ENCODE results near the gene LRRN3.

LRRN3 gene

GRCh38 chr7:111080495-111081105 lies 10.3 kb upstream of the LRRN3 start:
- FAIRE-seq: no peak

DNA sequence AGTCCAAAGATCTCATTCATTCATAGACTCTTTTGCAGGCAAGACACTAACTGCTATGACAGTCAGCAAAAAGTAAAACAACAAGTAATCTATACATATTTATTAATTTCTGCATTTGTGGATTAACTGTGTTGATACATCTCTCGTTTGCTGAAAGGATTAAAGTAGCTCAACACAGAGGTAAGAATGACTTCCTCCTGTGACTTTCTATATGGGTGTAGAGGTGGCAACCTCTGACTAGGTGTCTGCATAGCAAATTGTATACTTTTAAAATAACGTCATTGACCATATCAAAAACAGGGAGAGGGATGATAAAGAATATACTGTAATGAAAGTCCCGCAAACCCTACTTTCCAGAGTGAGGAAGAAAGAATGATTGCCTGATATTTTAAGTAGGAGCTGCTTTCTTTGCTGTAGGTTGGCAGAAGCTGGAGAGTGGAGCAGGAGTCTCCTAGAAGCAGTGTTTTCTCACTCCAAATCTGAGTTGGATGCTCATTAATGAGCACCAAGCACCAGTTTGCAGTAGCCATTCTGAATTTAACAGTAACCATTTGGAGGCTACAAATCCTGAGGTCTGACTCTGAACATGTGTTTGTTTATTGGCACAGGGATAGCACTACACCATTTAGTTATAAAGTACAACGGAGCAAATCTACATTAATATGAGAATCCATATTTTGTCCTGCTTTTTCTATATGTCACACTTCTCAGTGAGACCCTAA lies 9.2 kb upstream of the LRRN3 start:
- FAIRE-seq: no peak

GRCh38 chr7:111082351-111082750 lies 8.6 kb upstream of the LRRN3 start:
- FAIRE-seq: no peak

GRCh38 chr7:111083413-111083812 lies 7.5 kb upstream of the LRRN3 start:
- no peak for FAIRE-seq

GRCh38 chr7:111085356-111085755 lies 5.6 kb upstream of the LRRN3 start:
- FAIRE-seq: no peak

GRCh38 chr7:111086532-111086931 lies 4.4 kb upstream of the LRRN3 start:
- no peak for FAIRE-seq

GRCh38 chr7:111088328-111088727 lies 2.6 kb upstream of the LRRN3 start:
- FAIRE-seq: no peak

DNA sequence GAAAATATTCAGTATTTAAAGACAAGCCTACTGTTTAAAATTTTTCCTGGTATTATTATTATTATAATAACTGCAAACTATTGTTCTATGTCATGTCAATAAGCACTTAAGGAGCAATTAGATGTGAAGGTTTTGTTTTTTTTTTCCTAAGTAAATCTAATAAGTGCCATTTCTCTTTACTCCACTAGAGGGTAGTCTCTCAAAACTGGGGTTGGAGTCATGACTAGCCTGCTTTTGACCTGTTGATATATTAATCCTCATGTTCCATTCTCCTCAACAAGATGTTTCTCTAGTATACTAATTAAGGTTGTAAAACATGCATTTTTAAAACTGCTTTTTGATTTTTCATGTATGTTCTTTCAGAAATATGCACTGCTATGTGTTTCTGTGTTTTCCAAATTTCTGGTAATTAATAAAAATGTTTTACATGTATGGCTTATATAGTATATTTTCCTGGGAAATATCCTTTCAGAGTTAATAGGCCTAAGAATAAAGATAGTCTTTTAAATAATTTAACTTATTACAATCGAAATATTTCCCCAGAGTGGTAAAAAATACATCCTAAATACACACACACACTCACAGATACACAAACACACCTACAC lies 1.0 kb upstream of the LRRN3 start:
- FAIRE-seq: peak; percentile 96

- no peak for FAIRE-seq
Measured at GRCh38 chr7:111091593-111092358, 849 bp downstream of the LRRN3 start.

- FAIRE-seq: no peak
Measured at GRCh38 chr7:111092406-111093236, 1.7 kb downstream of the LRRN3 start.

- FAIRE-seq: no peak
Measured at GRCh38 chr7:111093496-111093895, 2.6 kb downstream of the LRRN3 start.

GRCh38 chr7:111094419-111094818 lies 3.5 kb downstream of the LRRN3 start:
- no peak for FAIRE-seq

DNA sequence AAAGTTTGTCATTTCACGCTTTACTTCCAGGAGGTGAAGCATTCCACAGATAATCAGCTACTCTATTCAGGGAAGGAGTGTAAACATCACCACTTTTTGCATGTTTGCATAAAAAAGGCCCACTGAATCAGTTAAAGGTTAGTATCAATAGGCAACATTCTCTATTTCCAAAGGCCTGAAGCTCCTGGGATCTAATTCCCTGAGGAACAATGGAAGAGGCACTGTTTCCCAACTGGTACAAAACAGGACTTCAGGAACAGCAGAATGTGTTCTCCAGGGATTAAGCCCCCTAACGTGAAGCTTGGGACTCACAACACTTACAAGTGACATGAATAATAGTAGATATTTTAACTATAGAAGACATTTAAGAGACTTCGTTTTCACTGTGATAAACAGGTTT lies 6.1 kb downstream of the LRRN3 start:
- FAIRE-seq: no peak

DNA sequence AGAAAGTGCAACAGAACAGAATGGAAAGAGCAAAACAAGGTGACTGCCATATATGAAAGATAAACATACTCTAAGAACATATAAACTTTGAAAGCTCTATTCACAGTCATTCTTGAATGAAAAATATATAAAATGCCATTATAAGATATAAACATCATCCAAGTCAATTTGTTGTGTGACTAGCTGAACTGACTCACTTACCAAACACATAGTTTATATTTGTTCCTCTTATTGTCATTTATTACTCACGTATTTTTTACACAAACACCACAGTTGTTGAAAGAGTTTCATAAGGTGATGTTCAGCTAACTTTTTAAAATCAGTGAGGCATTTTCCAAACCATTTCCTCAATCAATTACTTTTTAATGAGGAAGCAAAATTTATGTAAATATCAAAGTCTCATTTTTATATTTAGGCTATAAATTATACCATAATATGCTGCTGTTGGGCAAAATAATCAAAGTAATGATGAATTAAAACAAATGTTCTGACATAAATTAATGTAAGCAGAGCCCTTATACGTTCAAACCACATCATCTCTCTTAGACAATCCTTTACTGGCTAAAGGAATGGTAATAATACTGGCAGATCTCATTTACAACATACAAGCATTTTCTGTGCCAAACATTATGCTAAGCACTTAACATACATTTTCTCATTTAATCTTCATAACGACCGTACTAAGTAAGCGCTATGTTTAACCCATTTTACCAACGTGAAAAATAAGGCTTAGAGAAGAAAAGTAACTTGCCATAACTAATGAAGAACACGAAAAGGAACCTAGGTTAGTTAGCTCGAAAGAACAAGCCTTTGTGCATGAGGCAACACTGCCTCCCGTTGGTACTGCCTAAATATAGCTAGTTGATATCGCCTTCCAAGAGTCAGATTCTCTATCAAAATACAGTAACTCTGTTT lies 7.3 kb downstream of the LRRN3 start:
- FAIRE-seq: peak; percentile 49

- FAIRE-seq: no peak
Measured at GRCh38 chr7:111098926-111099250, 8.0 kb downstream of the LRRN3 start.

DNA sequence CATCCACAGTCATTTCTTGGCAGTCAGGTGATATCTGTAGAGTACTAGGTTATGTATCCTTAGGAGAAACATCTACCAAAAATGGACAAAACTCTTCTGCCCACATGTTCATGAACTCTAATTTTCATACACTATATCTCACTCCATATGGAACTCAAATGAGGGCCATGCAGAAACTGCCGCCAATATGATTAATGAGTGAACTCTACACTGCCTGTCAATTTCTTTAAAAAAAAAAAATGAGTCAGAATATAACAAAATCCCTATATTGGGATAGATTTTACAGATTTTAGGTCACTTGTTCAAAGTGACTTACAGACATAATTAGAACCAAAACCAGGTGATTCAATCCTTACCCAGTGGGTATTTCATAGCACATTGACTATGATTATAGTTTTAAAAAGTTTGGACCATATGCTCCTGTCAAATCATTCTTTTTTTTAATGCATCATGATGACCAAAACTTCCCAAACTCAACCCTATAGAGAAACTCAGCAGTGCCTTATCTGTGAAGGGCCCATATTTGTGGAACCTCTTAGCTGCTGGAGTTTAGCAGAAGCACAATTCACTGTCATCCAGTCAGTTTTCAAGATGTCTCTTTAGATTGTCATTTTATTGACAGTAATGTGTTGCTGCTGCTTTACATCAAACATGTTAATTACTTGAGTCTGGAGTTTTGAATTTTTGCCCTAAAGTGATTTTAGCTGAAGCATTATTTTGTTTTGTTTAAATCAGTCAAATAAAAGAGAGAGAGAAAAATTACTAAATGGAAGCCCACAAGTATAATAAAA lies 11.1 kb downstream of the LRRN3 start:
- no peak for FAIRE-seq

GRCh38 chr7:111103136-111103535 lies 12.2 kb downstream of the LRRN3 start:
- FAIRE-seq: no peak

- FAIRE-seq: no peak
Measured at GRCh38 chr7:111103678-111104274, 12.8 kb downstream of the LRRN3 start.

DNA sequence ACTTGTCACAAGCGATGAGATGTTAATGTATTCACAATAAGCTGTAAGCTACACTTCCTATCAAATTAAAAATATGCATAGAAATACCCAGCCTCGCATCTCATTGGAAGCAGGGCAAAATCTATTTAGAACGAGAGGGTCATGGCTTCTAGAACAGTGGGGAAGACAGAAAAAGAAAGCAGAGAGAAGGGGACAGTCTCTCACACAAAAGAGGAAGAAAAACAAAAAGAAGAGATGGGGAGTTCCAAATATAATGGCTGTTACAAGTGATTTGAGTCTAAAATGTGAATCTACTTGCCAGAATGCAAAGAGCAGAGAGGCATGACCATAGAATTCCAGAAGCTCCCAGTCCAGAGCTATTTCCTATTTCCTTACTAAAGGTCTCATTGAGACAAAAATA lies 13.8 kb downstream of the LRRN3 start:
- no peak for FAIRE-seq

GRCh38 chr7:111105269-111105668 lies 14.3 kb downstream of the LRRN3 start:
- no peak for FAIRE-seq
